PC-3 (cell line): ENCODE data around the gene POR. TPM values are rescaled to one million over a fixed set of nuclear protein-coding genes. Genes with fewer than 3 reads are reported as not detected.

Experiments
- ATAC-seq: fragments of 200-7000 bp; cut with Tn5 transposase; 2 replicates; pipeline ENCODE4 v1.9.1; 2020; ENCODE audit warnings: mild to moderate bottlenecking, moderate library complexity
- BruUV-seq: library from RNA; stranded (reverse); fragments of 400-500 nt; replicated peaks from 2 replicates; lab custom pipeline; 2021; lab: Mats Ljungman, UMichigan
- CTCF ChIA-PET: fragments of 300-600 bp; sonication (Branson Sonifier 250); formaldehyde crosslinking; loops from one replicate; lab custom pipeline; 2022; ENCODE audit warnings: antibody characterized with exemption; lab: Charles Lee
- POLR2A ChIA-PET: fragments of 300-600 bp; sonication (Branson Sonifier 250); formaldehyde crosslinking; loops from one replicate; lab custom pipeline; 2022; ENCODE audit warnings: antibody characterized with exemption; ENCODE audit not compliant: unreplicated experiment; lab: Charles Lee
- DNase-seq: peaks from one replicate; pipeline ENCODE4 v3.0.0-alpha.2; 2015
- H2AFZ ChIP-seq: fragments of 300-600 bp; sonication (generic); 2 replicates; pipeline ENCODE4 v1.6.0; 2016; ENCODE audit warnings: antibody characterized with exemption, low read length
- H3F3A ChIP-seq: fragments of 300-600 bp; sonication (generic); one replicate; pipeline ENCODE4 v1.6.0; 2017; ENCODE audit warnings: antibody characterized with exemption, low read length, control low read depth, mild to moderate bottlenecking; ENCODE audit not compliant: unreplicated experiment
- H3K27ac ChIP-seq: fragments of 300-600 bp; sonication (generic); 2 replicates; pipeline ENCODE4 v1.5.1; 2016; ENCODE audit warnings: mild to moderate bottlenecking, low read length
- H3K27me3 ChIP-seq: fragments of 300-600 bp; sonication (generic); 2 replicates; pipeline ENCODE4 v1.6.1; 2016; ENCODE audit warnings: low read length, mixed read lengths
- H3K36me3 ChIP-seq: fragments of 300-600 bp; sonication (generic); 2 replicates; pipeline ENCODE4 v1.6.1; 2016; ENCODE audit warnings: low read depth, mixed run types, low read length, mixed read lengths
- H3K4me1 ChIP-seq: fragments of 300-600 bp; sonication (generic); 2 replicates; pipeline ENCODE4 v1.5.1; 2016; ENCODE audit warnings: low read length; ENCODE audit not compliant: insufficient read depth
- H3K4me2 ChIP-seq: fragments of 300-600 bp; sonication (generic); 2 replicates; pipeline ENCODE4 v1.6.0; 2016; ENCODE audit warnings: low read length
- H3K4me3 ChIP-seq: fragments of 300-600 bp; sonication (generic); 2 replicates; pipeline ENCODE4 v1.5.1; 2016; ENCODE audit warnings: mild to moderate bottlenecking, low read length, mixed read lengths
- H3K79me2 ChIP-seq: fragments of 300-600 bp; sonication (generic); 2 replicates; pipeline ENCODE4 v1.6.1; 2017; ENCODE audit warnings: low read length, mixed read lengths
- H3K9ac ChIP-seq: fragments of 300-600 bp; sonication (generic); 2 replicates; pipeline ENCODE4 v1.6.0; 2016; ENCODE audit warnings: mild to moderate bottlenecking, low read length
- H3K9me2 ChIP-seq: fragments of 300-600 bp; sonication (generic); replicated peaks from 2 replicates; pipeline ENCODE4 v1.6.1; 2016; ENCODE audit warnings: mixed run types, low read length, mixed read lengths
- H3K9me3 ChIP-seq: fragments of 300-600 bp; sonication (generic); 2 replicates; pipeline ENCODE4 v1.6.1; 2016; ENCODE audit warnings: low read length, mixed read lengths
- H4K20me1 ChIP-seq: fragments of 300-600 bp; sonication (generic); 2 replicates; pipeline ENCODE4 v1.6.1; 2016; ENCODE audit warnings: low read length, mixed read lengths
- EZH2 ChIP-seq: fragments of 300-600 bp; sonication (generic); IDR thresholded peaks from one replicate; pipeline ENCODE4 v1.6.1; 2017; ENCODE audit warnings: antibody characterized with exemption, mild to moderate bottlenecking, low read length; ENCODE audit not compliant: unreplicated experiment
- EZH2phosphoT487 ChIP-seq: fragments of 300-600 bp; sonication (generic); IDR thresholded peaks from 2 replicates; pipeline ENCODE4 v1.6.1; 2018; ENCODE audit warnings: mild to moderate bottlenecking, antibody characterized with exemption, low read length, borderline replicate concordance
- intact Hi-C: fragments of 100-400 bp; cut with micrococcal nuclease; formaldehyde crosslinking; loops from 2 replicates; pipeline ENCODE4 v1.9.0; 2023
- total RNA-seq: library from RNA; depleted of rRNA; stranded (reverse); fragments of >200 nt; gene quantifications from 2 replicates; pipeline ENCODE4 v1.2.3, GENCODE V29; 2014
- TF ChIP-seq, protein P1 (sequence below): fragments of 300-600 bp; sonication (generic); conservative IDR thresholded peaks from 2 replicates; pipeline ENCODE4 v1.5.1; 2017; ENCODE audit warnings: antibody characterized with exemption, low read depth, mild to moderate bottlenecking, low read length

POR gene
- total RNA-seq, 1 experiment from 2014 or later = 112 TPM

DNA sequence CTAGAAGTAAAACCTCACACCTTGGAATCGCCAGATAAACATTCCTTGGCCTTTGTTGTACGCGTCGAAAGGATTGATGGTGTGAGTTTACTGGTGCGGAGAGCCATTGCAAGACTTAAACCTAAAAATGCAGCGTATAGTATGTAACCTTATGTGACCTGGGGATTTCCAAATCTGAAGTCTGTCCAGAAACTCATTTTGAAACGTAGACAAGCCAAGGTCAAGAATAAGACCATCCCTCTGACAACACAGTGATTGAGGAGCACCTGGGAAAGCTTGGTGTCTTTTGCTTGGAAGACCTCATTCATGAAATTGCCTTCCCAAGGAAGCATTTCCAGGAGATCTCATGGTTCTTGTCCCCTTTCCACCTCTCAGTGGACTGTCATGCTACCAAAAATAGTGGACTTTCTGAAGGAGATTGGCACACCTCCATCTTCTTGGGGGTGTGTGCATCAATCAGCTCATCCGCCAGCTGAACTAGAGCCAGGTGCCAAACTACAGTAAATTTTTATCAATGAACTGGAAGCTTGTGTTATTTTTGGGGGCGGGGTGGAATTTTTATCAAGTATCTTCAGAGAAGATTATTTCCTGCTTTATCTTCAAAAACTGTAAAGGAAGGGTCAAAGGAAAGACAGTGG lies 8.1 kb downstream of the POR start:
- no peak for DNase-seq
- Histone ChIP-seq H3K4me3 (no peak overlapping the region), H3K9me3 (no peaks in the 10 kb centered on the region), H3K27ac (no peak overlapping the region), H3K79me2 (peaks cover 82% of the 10 kb centered on the region), H3K27me3 (no peaks in the 10 kb centered on the region), H3F3A (no peaks in the 10 kb centered on the region), H3K9ac (no peak overlapping the region), H4K20me1 (peaks cover 10% of the 10 kb centered on the region), H3K4me2 (no peak overlapping the region), H2AFZ (no peak overlapping the region), H3K36me3 (no peaks in the 10 kb centered on the region; the same call in 1 of the 2 replicates), H3K9me2 (no peaks in the 10 kb centered on the region), H3K4me1 (peaks cover 12% of the 10 kb centered on the region)
- POLR2A ChIA-PET = no interaction called here
- TF ChIP-seq EZH2phosphoT487 = no peak
- no peak for TF ChIP-seq EZH2
- TF ChIP-seq, protein P1, sequence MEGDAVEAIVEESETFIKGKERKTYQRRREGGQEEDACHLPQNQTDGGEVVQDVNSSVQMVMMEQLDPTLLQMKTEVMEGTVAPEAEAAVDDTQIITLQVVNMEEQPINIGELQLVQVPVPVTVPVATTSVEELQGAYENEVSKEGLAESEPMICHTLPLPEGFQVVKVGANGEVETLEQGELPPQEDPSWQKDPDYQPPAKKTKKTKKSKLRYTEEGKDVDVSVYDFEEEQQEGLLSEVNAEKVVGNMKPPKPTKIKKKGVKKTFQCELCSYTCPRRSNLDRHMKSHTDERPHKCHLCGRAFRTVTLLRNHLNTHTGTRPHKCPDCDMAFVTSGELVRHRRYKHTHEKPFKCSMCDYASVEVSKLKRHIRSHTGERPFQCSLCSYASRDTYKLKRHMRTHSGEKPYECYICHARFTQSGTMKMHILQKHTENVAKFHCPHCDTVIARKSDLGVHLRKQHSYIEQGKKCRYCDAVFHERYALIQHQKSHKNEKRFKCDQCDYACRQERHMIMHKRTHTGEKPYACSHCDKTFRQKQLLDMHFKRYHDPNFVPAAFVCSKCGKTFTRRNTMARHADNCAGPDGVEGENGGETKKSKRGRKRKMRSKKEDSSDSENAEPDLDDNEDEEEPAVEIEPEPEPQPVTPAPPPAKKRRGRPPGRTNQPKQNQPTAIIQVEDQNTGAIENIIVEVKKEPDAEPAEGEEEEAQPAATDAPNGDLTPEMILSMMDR = no peak
- no peak for ATAC-seq
- intact Hi-C loops = no loop called here
- CTCF ChIA-PET = no interaction called here
- BruUV-seq = no TSS peak

- Histone ChIP-seq H3K27ac (no peak overlapping the region), H3K36me3 (no peaks in the 10 kb centered on the region; the same call in 1 of the 2 replicates), H3K4me1 (peaks cover 12% of the 10 kb centered on the region), H3F3A (no peaks in the 10 kb centered on the region), H3K9ac (no peak overlapping the region), H2AFZ (no peak overlapping the region), H3K9me3 (no peaks in the 10 kb centered on the region), H3K27me3 (no peaks in the 10 kb centered on the region), H3K9me2 (no peaks in the 10 kb centered on the region), H3K79me2 (peaks cover 77% of the 10 kb centered on the region), H4K20me1 (peaks cover 5% of the 10 kb centered on the region; the same call in 1 of the 2 replicates), H3K4me2 (no peak overlapping the region), H3K4me3 (no peak overlapping the region)
- CTCF ChIA-PET = no interaction called here
- DNase-seq (no peak), ATAC-seq (no peak)
- BruUV-seq = no TSS peak
- TF ChIP-seq, protein P1 = no peak
- TF ChIP-seq EZH2phosphoT487 = no peak
- TF ChIP-seq EZH2 = no peak
- intact Hi-C loops = no loop called here
- POLR2A ChIA-PET = interaction anchor here (0.6 kb wide), 1 partner anchor 8 kb away, joined by 6 read pairs; no protein-coding TSS in a partner anchor
Observed at GRCh38 chr7:75924256-75924655, 9.3 kb downstream of the POR start.

- no peaks in the 10 kb centered on the region for H3F3A ChIP-seq
- DNase-seq (no peak), ATAC-seq (no peak)
- no peaks in the 10 kb centered on the region for H3K9me3 ChIP-seq
- TF ChIP-seq EZH2phosphoT487 (no peak), EZH2 (no peak)
- no peak overlapping the region for H3K27ac ChIP-seq
- no TSS peak for BruUV-seq
- H3K4me3 ChIP-seq = no peak overlapping the region
- no peak overlapping the region for H3K9ac ChIP-seq
- no peaks in the 10 kb centered on the region for H3K27me3 ChIP-seq
- H2AFZ ChIP-seq = no peak overlapping the region
- no peaks in the 10 kb centered on the region for H3K9me2 ChIP-seq
- CTCF ChIA-PET = no interaction called here
- POLR2A ChIA-PET = no interaction called here
- peaks cover 8% of the 10 kb centered on the region for H3K4me1 ChIP-seq
- no peaks in the 10 kb centered on the region; the same call in 1 of the 2 replicates for H3K36me3 ChIP-seq
- peaks cover 5% of the 10 kb centered on the region; the same call in 1 of the 2 replicates for H4K20me1 ChIP-seq
- intact Hi-C loops = no loop called here
- no peak overlapping the region for H3K4me2 ChIP-seq
- peaks cover 76% of the 10 kb centered on the region for H3K79me2 ChIP-seq
Observed at GRCh38 chr7:75924889-75925288, 9.9 kb downstream of the POR start.
